HepG2 (cell line): ENCODE data around the gene PRKCE. TPM values are rescaled to one million over a fixed set of nuclear protein-coding genes. Genes with fewer than 3 reads are reported as not detected.

Experiments used
- ATAC-seq: fragments of 200-7000 bp; cut with Tn5 transposase; 3 replicates; pipeline ENCODE4 v1.9.1; 2020; ENCODE audit warnings: mild to moderate bottlenecking, moderate library complexity
- BruUV-seq: library from RNA; stranded (reverse); fragments of 400-500 nt; replicated peaks from 2 replicates; lab custom pipeline; 2021; lab: Mats Ljungman, UMichigan
- CTCF ChIA-PET: fragments of 300-600 bp; formaldehyde crosslinking; extraction: SDS; loops from one replicate; lab custom pipeline; 2021; ENCODE audit warnings: low total read pairs, inconsistent platforms, low intra/inter-chr PET ratio; lab: Yijun Ruan, JAX
- POLR2A ChIA-PET: fragments of 350-600 bp; sonication (Branson Sonifier 250); formaldehyde crosslinking; loops from one replicate; lab custom pipeline; 2020; ENCODE audit warnings: antibody characterized with exemption, inconsistent platforms; lab: Yijun Ruan, JAX
- DNase-seq: peaks from one replicate; pipeline ENCODE4 v3.0.0-alpha.2; 2015; ENCODE audit warnings: low spot score
- FAIRE-seq: peaks from 3 replicates; lab custom pipeline; 2011; peaks lifted over from hg19 to GRCh38; lab: Jason Lieb, UNC
- H2AFZ ChIP-seq: one replicate; pipeline ENCODE4 v1.6.1; 2011; ENCODE audit warnings: low read length, inconsistent platforms
- H3K27ac ChIP-seq: fragments of 300-600 bp; 3 replicates; pipeline ENCODE4 v1.8.0; 2011; ENCODE audit warnings: mixed run types, mild to moderate bottlenecking, mixed read lengths, low read length, inconsistent platforms; ENCODE audit not compliant: insufficient read depth; ENCODE audit errors: extremely low read length
- H3K27me3 ChIP-seq, 2 experiments: fragments of 200-600 bp in 1 of 2; 2 replicates in 1 of 2; 3 replicates in 1 of 2; pipeline versions ENCODE4 v1.6.0 to v1.8.0; 2011; ENCODE audit warnings: low read length in 2 of 2, mild to moderate bottlenecking in 2 of 2, moderate library complexity in 2 of 2, inconsistent platforms in 1 of 2; ENCODE audit not compliant: insufficient read depth in 2 of 2, control insufficient read depth in 1 of 2
- H3K36me3 ChIP-seq, 2 experiments: fragments of 200-600 bp in 1 of 2; replicated peaks in 1 of 2; 2 replicates in 1 of 2; 3 replicates in 1 of 2; pipeline versions ENCODE4 v1.5.1 to v1.8.0; 2011; ENCODE audit warnings: low read length in 2 of 2, inconsistent platforms in 1 of 2; ENCODE audit not compliant: insufficient read depth in 2 of 2, control insufficient read depth in 1 of 2
- H3K4me1 ChIP-seq: 2 replicates; pipeline ENCODE4 v1.5.1; 2012; ENCODE audit warnings: low read length, inconsistent platforms; ENCODE audit not compliant: insufficient read depth
- H3K4me2 ChIP-seq: 2 replicates; pipeline ENCODE4 v1.6.0; 2011; ENCODE audit warnings: low read depth, low read length, inconsistent platforms
- H3K4me3 ChIP-seq, 3 experiments: fragments of 200-600 bp in 1 of 3; sonication (generic), shearing (Covaris generic) in 1 of 3; replicated peaks in 1 of 3; 2 replicates each; pipeline ENCODE4 v1.5.1; 2011 to 2016; ENCODE audit warnings: low read length in 3 of 3, inconsistent platforms in 2 of 3, low read depth in 2 of 3, mild to moderate bottlenecking in 2 of 3, control low read depth in 1 of 3, mixed read lengths in 1 of 3; ENCODE audit not compliant: insufficient read depth in 1 of 3
- H3K79me2 ChIP-seq: one replicate; pipeline ENCODE4 v1.6.1; 2011; ENCODE audit warnings: low read length, inconsistent platforms; ENCODE audit not compliant: insufficient read depth
- H3K9ac ChIP-seq: 2 replicates; pipeline ENCODE4 v1.6.0; 2011; ENCODE audit warnings: mild to moderate bottlenecking, low read depth, low read length, inconsistent platforms; ENCODE audit not compliant: insufficient read depth
- H3K9me3 ChIP-seq: 2 replicates; pipeline ENCODE4 v1.5.1; 2012; ENCODE audit warnings: mild to moderate bottlenecking, low read length
- H4K20me1 ChIP-seq: 2 replicates; pipeline ENCODE4 v1.6.0; 2011; ENCODE audit warnings: inconsistent platforms, mild to moderate bottlenecking, low read length, moderate library complexity; ENCODE audit not compliant: insufficient read depth
- DDIT3 ChIP-seq: sonication (generic); formaldehyde crosslinking; IDR thresholded peaks from 2 replicates; pipeline ENCODE4 v1.4.0; 2020; ENCODE audit warnings: mild to moderate bottlenecking, missing genetic modification reagents
- JUNB ChIP-seq: sonication (generic); formaldehyde crosslinking; IDR thresholded peaks from 2 replicates; pipeline ENCODE4 v1.8.0; 2022; ENCODE audit warnings: missing genetic modification reagents, mild to moderate bottlenecking, borderline replicate concordance
- PAX8 ChIP-seq: sonication (generic); formaldehyde crosslinking; IDR thresholded peaks from 2 replicates; pipeline ENCODE4 v1.8.0; 2022; ENCODE audit warnings: mild to moderate bottlenecking, missing genetic modification reagents, borderline replicate concordance
- TCF7 ChIP-seq: sonication (generic); IDR thresholded peaks from 2 replicates; pipeline ENCODE4 v1.6.1; 2016; ENCODE audit warnings: antibody characterized with exemption, low read depth
- ZFP82 ChIP-seq: sonication (generic); formaldehyde crosslinking; IDR thresholded peaks from 2 replicates; pipeline ENCODE4 v1.5.1; 2020; ENCODE audit warnings: mild to moderate bottlenecking, missing genetic modification reagents, borderline replicate concordance
- ZFY ChIP-seq: sonication (generic); formaldehyde crosslinking; IDR thresholded peaks from 2 replicates; pipeline ENCODE4 v1.4.0; 2020; ENCODE audit warnings: missing genetic modification reagents
- ZNF296 ChIP-seq: sonication (generic); formaldehyde crosslinking; conservative IDR thresholded peaks from 2 replicates; pipeline ENCODE4 v1.5.0; 2020; ENCODE audit warnings: mild to moderate bottlenecking, missing genetic modification reagents
- WGBS: methylation state at CpG from one replicate; pipeline ENCODE4 v1.1.6; 2017; ENCODE audit warnings: low lambda C conversion rate; 5-methylcytosine and 5-hydroxymethylcytosine counted together
- in situ Hi-C: cut with HindIII; loops from 2 replicates; pipeline ENCODE4 v1.10.0; 2017; ENCODE audit warnings: low pct_unique_long_range_greater_than_20kb; ENCODE audit not compliant: extremely low pct_ligation_motif_present
- intact Hi-C: fragments of 100-400 bp; cut with micrococcal nuclease; formaldehyde crosslinking; loops from one replicate; pipeline ENCODE4 v1.10.0; 2022; ENCODE audit not compliant: unreplicated experiment
- polyA plus RNA-seq, 8 experiments: library from polyadenylated mRNA; depleted of rRNA in 3 of 8; stranded (reverse) in 7 of 8; unstranded in 1 of 8; fragments of >200 nt; fragmentation: Illumina TruSeq in 4 of 8; extraction: Trizol in 4 of 8; gene quantifications; 2 replicates each; pipeline versions ENCODE4 v1.2.1 to v1.2.3, GENCODE V29; 2011 to 2016; ENCODE audit warnings: low read depth in 4 of 8, missing spikeins in 1 of 8, mixed read lengths in 1 of 8; ENCODE audit not compliant: insufficient read depth in 1 of 8
- total RNA-seq, 5 experiments: library from RNA; depleted of rRNA; stranded (reverse); fragments of >200 nt; fragmentation: Illumina TruSeq; extraction: Trizol; gene quantifications; 2 replicates each; pipeline ENCODE4 v1.2.3, GENCODE V29; 2016; ENCODE audit warnings: low read depth in 1 of 5
- TF ChIP-seq, protein P1 (sequence below): sonication (generic); formaldehyde crosslinking; IDR thresholded peaks from 2 replicates; pipeline ENCODE4 v1.8.0; 2022; ENCODE audit warnings: mild to moderate bottlenecking, missing genetic modification reagents, moderate library complexity
- TF ChIP-seq, protein P2 (sequence below): sonication (generic); formaldehyde crosslinking; IDR thresholded peaks from 2 replicates; pipeline ENCODE4 v1.5.0; 2020; ENCODE audit warnings: missing genetic modification reagents, mild to moderate bottlenecking, borderline replicate concordance
- TF ChIP-seq, protein P3 (sequence below): sonication (generic); formaldehyde crosslinking; IDR thresholded peaks from 2 replicates; pipeline ENCODE4 v1.8.1; 2022; ENCODE audit warnings: low read depth, mild to moderate bottlenecking, missing genetic modification reagents
- TF ChIP-seq, protein P4 (sequence below): sonication (generic); formaldehyde crosslinking; IDR thresholded peaks from 2 replicates; pipeline ENCODE4 v1.4.0; 2020; ENCODE audit warnings: missing genetic modification reagents

The PRKCE gene
- total and polyA plus RNA-seq, 2 of the 13 experiments (the other 11 are each of a cell fraction or from before 2014, with no cell fraction given): 1.0 to 3.9 TPM

GRCh38 chr2:46213906-46214305, 562.4 kb downstream of the PRKCE start (continued):
- TF ChIP-seq, protein P1, sequence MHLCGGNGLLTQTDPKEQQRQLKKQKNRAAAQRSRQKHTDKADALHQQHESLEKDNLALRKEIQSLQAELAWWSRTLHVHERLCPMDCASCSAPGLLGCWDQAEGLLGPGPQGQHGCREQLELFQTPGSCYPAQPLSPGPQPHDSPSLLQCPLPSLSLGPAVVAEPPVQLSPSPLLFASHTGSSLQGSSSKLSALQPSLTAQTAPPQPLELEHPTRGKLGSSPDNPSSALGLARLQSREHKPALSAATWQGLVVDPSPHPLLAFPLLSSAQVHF (CRISPR knock-in tag): no peak
- TF ChIP-seq, protein P2, sequence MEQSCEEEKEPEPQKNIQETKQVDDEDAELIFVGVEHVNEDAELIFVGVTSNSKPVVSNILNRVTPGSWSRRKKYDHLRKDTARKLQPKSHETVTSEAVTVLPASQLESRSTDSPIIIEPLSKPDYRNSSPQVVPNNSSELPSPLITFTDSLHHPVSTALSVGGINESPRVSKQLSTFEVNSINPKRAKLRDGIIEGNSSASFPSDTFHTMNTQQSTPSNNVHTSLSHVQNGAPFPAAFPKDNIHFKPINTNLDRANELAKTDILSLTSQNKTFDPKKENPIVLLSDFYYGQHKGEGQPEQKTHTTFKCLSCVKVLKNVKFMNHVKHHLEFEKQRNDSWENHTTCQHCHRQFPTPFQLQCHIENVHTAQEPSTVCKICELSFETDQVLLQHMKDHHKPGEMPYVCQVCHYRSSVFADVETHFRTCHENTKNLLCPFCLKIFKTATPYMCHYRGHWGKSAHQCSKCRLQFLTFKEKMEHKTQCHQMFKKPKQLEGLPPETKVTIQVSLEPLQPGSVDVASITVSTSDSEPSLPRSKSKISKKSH (CRISPR knock-in tag): no peak
- no peak for TF ChIP-seq JUNB
- TF ChIP-seq, all 625 proteins: peak for 0

- intact Hi-C loops: no loop called here
- Histone ChIP-seq H2AFZ (no peak overlapping the region), H3K4me1 (no peaks in the 10 kb centered on the region), H3K79me2 (no peaks in the 10 kb centered on the region), H3K9ac (no peak overlapping the region), H3K4me2 (no peak overlapping the region), H3K4me3 (no peak overlapping the region), H4K20me1 (no peaks in the 10 kb centered on the region), H3K36me3 (no peaks in the 10 kb centered on the region), H3K27me3 (no peaks in the 10 kb centered on the region), H3K9me3 (peaks cover 9% of the 10 kb centered on the region), H3K27ac (no peak overlapping the region)
- FAIRE-seq (no peak), ATAC-seq (no peak), DNase-seq (no peak)
- 0% methylated on average over 1 of the region's 1 CpG for WGBS
- BruUV-seq: no TSS peak
- ChIA-PET POLR2A (no interaction called here), CTCF (no interaction called here)
- in situ Hi-C loops: no loop called here
- TF ChIP-seq, protein P3, sequence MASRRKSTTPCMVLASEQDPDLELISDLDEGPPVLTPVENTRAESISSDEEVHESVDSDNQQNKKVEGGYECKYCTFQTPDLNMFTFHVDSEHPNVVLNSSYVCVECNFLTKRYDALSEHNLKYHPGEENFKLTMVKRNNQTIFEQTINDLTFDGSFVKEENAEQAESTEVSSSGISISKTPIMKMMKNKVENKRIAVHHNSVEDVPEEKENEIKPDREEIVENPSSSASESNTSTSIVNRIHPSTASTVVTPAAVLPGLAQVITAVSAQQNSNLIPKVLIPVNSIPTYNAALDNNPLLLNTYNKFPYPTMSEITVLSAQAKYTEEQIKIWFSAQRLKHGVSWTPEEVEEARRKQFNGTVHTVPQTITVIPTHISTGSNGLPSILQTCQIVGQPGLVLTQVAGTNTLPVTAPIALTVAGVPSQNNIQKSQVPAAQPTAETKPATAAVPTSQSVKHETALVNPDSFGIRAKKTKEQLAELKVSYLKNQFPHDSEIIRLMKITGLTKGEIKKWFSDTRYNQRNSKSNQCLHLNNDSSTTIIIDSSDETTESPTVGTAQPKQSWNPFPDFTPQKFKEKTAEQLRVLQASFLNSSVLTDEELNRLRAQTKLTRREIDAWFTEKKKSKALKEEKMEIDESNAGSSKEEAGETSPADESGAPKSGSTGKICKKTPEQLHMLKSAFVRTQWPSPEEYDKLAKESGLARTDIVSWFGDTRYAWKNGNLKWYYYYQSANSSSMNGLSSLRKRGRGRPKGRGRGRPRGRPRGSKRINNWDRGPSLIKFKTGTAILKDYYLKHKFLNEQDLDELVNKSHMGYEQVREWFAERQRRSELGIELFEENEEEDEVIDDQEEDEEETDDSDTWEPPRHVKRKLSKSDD (CRISPR knock-in tag): no peak
- TF ChIP-seq, protein P4, sequence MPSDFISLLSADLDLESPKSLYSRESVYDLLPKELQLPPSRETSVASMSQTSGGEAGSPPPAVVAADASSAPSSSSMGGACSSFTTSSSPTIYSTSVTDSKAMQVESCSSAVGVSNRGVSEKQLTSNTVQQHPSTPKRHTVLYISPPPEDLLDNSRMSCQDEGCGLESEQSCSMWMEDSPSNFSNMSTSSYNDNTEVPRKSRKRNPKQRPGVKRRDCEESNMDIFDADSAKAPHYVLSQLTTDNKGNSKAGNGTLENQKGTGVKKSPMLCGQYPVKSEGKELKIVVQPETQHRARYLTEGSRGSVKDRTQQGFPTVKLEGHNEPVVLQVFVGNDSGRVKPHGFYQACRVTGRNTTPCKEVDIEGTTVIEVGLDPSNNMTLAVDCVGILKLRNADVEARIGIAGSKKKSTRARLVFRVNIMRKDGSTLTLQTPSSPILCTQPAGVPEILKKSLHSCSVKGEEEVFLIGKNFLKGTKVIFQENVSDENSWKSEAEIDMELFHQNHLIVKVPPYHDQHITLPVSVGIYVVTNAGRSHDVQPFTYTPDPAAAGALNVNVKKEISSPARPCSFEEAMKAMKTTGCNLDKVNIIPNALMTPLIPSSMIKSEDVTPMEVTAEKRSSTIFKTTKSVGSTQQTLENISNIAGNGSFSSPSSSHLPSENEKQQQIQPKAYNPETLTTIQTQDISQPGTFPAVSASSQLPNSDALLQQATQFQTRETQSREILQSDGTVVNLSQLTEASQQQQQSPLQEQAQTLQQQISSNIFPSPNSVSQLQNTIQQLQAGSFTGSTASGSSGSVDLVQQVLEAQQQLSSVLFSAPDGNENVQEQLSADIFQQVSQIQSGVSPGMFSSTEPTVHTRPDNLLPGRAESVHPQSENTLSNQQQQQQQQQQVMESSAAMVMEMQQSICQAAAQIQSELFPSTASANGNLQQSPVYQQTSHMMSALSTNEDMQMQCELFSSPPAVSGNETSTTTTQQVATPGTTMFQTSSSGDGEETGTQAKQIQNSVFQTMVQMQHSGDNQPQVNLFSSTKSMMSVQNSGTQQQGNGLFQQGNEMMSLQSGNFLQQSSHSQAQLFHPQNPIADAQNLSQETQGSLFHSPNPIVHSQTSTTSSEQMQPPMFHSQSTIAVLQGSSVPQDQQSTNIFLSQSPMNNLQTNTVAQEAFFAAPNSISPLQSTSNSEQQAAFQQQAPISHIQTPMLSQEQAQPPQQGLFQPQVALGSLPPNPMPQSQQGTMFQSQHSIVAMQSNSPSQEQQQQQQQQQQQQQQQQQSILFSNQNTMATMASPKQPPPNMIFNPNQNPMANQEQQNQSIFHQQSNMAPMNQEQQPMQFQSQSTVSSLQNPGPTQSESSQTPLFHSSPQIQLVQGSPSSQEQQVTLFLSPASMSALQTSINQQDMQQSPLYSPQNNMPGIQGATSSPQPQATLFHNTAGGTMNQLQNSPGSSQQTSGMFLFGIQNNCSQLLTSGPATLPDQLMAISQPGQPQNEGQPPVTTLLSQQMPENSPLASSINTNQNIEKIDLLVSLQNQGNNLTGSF (CRISPR knock-in tag): no peak
- TF ChIP-seq PAX8 (CRISPR knock-in tag) (no peak), ZFP82 (CRISPR knock-in tag) (no peak), TCF7 (no peak), ZNF296 (CRISPR knock-in tag) (no peak), DDIT3 (CRISPR knock-in tag) (no peak), ZFY (no peak)
Measured at GRCh38 chr2:46216213-46216612, 564.7 kb downstream of the PRKCE start.
